Ramos (cell line): ENCODE data around the gene DMRTA2.
"Not testable (repeated sequence)": the region's sequence is repeated elsewhere in the genome, so short reads cannot be mapped to it uniquely, and the experiment has no call there.

Source experiments
- in situ Hi-C: fragments of 300-500 bp; cut with MboI; formaldehyde crosslinking; loops from one replicate; pipeline ENCODE4 v1.14.3; 2022; ENCODE audit warnings: low sequenced_read_pairs; ENCODE audit not compliant: unreplicated experiment

DMRTA2 gene

DNA sequence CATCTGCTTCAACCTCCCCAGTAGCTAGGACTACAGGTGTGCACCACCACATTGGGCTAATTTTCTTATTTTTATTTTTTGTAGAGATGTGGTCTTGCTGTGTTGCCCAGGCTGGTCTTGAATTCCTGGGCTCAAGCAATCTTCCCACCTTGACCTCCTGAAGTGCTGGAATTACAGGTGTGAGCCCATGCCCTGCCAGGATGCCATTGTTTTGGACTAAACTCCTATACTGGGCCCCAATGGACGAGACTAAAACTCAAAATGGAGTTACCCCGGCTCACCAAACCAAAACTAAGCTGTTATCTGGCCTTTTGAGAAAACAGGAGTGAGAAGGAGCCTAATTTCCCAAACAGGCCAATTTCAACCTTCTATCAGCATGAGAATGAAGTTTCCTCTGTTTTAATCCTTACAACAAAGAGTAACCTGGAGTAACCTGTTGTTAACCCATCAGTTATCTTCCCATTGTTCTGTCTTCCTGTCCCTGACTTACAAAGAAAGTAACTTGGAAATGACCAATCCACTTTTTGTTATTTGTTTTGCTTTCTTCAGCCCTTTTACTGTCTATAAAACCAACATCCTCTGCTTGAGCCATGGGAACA lies 29.6 kb downstream of the DMRTA2 start:
- in situ Hi-C loops = no loop called here

DNA sequence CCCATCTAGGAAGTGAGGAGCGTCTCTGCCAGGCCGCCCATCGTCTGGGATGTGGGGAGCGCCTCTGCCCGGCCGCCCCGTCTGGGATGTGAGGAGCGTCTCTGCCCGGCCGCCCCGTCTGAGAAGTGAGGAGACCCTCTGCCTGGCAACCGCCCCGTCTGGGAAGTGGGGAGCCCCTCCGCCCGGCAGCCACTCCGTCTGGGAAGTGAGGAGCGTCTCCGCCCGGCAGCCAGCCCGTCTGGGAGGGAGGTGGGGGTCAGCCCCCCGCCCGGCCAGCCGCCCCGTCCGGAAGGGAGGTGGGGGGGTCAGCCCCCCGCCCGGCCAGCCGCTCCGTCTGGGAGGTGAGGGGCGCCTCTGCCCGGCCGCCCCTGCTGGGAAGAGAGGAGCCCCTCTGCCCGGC lies 41.7 kb downstream of the DMRTA2 start:
- in situ Hi-C loops = not testable (repeated sequence)

DNA sequence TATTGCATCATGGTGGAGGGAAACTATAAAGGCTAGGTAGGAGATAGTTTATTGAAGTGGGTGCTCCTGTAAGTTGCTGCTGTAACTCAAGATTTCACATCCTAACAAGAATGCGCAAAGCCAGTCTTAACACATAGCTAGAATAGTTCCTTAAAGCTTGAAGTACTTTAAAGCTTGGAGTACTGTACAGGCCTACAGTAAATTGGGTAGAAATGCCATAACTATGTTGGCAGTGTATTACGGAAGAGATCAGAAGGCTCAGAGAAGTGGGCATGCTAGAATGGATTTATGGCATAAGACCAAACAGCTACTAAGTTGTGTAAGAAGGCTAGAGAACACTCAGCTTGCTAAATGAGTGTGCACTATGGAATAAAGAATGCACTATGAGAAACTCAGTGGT lies 44.5 kb downstream of the DMRTA2 start:
- in situ Hi-C loops = no loop called here

DNA sequence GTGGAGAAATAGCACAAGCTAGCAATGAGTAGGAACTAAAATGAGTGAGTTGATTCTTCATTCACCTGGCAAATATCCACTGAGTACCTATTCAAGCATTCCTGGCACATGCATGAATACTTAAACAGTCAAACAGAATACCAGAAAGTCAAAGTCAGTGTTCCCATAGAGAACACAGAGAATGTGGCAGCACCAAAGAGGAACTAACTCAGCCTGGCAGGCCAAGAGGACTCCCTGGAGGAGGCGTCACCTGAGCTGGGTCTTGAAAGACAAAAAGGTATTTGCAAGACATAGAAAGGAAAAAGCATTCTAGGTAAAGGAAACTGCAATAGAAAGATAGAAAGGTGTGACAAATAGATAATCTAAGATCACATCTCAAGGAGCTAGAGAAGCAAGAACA lies 49.7 kb downstream of the DMRTA2 start:
- in situ Hi-C loops = loop anchor here (25.0 kb wide), 2 partner anchors 689 to 814 kb away; no protein-coding TSS in a partner anchor

DNA sequence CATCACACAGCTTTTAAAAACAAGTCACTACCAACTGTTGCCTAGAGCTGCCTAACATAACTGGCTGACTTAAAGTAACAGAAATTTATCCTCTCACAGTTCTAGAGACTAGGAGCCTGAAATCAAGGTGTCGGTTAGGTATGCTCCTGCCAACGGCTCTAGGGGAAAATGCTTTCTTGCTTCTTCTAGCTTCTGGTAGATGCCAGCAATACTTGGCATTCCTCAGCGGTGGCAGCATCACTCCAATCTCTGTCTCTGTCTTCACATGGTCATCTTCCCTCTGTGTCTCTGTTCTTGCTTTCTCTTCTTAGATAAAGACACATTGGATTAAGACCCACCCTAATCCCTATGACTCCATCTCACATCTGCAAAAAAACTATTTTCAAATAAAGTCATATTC lies 51.5 kb downstream of the DMRTA2 start:
- in situ Hi-C loops = loop anchor here (25.0 kb wide), 2 partner anchors 691 to 816 kb away; no protein-coding TSS in a partner anchor

DNA sequence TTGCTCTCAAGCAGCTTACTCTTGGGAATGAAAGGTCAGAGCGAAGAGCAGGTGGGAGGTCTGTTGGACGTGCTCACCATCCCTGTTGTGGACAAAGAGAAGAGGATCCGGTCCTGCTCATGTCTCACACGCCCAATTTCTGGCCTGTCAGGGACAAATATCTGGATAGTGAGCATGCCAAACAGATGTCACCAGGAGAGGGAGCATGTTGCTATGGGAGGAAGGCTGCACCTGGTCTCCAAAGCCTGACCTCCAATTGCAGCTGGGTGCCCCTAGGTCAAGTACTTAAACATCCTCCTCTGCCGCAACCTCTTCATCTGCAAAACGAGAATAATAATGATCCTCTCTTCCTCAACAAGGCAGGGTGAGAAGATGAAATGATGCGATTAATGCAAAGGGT lies 53.4 kb downstream of the DMRTA2 start:
- in situ Hi-C loops = loop anchor here (25.0 kb wide), 2 partner anchors 692 to 817 kb away; no protein-coding TSS in a partner anchor

DNA sequence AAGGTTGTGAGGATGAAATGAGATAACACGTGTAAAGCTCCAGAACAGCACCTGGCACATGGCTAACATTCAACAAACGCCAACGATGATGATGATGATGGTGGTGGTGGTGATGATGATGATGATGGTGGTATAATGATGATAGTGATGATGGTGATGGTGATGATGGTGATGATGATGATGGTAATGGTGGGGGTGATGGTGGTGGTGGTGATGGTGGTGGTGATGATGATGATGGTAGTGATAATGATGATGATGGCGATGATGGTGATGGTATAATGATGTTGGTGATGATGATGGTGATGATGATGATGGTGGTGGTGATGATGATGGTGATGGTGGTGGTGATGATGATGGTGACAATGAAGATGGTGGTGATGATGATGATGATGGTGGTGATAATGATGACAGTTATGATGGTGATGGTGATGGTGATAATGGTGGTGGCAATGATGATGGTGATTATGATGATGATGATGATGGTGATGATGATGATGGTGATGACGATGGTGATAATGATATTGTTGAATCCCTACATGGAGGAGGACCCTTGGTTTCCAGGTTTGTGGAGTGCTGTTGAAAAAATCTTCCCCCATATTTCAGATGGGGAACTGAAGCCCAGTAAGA lies 54.1 kb downstream of the DMRTA2 start:
- in situ Hi-C loops = loop anchor here (25.0 kb wide), 2 partner anchors 693 to 818 kb away; no protein-coding TSS in a partner anchor

DNA sequence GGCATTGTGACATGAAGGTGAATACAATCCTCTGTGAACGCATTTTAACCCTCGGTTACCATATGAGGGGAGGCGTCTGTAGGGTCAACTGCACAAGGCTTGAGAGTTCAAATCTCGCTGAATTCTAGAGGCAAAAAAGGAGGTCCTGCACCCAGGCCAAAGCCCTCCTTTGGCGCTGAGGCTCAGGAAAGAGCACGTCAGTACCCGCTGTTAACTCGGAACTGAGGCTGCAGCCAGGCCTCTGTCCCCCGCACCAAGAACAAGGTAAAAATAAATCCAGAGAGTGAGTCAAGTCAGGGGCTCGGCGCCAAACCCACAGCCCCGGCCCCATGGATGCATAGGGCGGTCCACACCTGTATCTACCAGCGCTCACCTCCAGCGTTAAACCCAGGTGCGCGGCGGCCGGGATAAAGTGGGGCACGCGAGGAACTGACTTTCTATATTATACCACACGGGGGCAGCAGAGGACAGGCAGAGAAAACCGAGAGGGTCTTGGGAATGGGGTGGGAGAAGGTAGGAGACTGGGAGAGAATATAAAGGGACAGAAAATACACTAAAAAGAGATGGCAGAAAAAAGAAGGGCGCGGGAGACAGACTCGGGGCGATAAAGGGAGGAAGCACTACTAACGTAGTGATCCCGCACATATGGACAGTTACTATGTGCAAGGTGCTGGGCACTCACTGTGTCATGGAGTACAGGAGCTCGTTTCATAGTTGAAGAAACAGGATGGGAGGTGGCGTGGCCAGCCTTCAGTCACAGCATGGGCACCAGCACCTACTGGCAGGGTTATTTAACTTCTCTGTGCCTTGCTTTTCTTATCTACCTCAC lies 54.9 kb downstream of the DMRTA2 start:
- in situ Hi-C loops = loop anchor here (25.0 kb wide), 2 partner anchors 694 to 819 kb away; no protein-coding TSS in a partner anchor
